UCSD-AML1 (cell line): ENCODE data around the gene CTAGE1.

Experiments used
- DNase-seq: peaks from one replicate; lab custom pipeline; 2025; ENCODE audit not compliant: unreplicated experiment; lab: John Stamatoyannopoulos, UW

CTAGE1 gene

DNA sequence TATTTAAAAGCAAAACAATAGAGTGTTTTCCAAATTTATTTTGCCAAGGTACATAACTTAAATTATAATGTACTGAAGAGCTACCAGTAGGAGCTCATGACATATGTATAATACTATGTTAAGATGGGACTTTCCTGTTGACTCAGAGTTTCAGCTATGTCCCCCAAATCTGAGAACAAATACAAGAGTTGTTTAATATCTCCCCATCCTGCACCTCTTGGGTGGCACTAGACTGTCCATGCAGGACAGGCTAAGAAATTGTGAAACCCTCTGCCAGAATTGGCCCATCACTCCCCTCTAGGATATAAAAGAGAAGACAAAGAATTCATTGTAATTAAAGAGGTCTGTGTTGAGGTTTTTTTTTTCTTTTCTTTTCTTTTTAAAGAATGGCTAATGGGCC lies 21.7 kb upstream of the CTAGE1 start:
- no peak for DNase-seq

DNA sequence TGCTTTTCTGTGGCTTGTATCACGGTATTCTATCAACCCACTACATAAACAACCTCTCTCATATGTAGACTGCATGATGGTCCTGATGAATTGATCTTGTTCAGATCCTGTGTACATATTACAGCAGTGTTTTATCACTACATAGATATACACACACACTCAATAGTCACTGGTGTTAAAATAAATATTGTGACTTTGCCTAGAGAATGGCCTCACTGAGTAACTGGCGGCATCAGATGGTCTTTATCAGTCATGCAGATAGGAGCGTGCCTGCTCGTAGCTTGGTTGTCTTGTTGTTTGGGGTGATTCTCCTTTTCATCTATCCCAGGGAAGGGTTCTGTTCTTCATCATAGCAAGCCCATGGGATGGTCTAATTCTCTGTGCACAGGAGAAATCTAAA lies 18.4 kb upstream of the CTAGE1 start:
- no peak for DNase-seq

DNA sequence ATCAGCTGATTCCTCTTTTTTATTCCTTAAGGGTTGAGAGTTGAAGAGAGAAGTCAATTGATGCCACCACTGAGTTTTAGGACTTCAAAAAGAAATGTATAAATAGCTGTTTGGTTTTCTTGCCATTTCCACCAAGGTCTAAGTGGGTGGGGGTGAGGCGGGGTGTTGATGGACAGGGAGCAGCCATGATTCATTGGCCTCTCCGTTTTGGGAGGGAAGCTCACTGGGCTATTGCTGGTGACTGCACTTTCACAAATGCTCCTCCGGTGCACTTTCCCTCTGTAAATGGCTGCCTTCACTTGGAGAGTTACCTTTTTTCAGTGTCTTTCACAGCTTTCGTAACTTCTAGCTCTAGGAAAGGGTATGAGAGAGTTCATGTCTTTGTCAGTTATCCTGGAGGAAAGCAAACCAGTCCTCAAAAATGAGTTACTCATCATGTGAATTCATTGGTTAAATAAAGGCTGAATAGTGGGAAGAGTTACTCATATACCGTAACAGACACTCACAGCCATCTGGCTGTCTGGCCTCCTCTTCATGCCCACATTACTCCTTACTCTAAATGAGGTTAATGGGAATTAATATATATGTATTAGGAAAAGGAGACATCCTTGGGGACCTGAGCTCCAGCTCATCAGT lies 17.4 kb upstream of the CTAGE1 start:
- no peak for DNase-seq

GRCh38 chr18:22433956-22434355 lies 16.2 kb upstream of the CTAGE1 start:
- no peak for DNase-seq

DNA sequence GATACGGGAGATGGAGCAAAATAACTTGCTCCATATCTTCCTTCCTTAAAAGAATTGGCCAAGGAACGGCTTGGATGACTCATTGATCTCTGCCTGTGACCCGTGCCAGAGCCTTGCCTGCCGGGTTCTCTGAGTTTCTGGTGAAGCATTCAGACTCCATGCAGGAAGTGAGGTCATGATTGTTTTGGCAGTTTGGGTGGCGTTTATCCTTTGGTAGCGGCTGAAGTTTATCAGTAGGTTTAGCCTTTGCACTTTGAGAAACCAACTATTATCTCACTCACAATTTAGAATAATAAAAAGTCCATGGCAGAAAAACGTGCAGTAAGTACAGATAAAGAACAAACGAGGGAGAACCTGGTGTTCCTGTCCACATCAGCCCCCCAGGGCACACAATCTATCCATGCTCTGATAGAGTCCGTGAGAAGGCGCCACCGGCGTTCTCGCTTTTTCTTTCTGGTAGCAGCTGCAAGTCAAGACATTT lies 15.0 kb upstream of the CTAGE1 start:
- DNase-seq, result no peak

- DNase-seq, result no peak
These were observed 11.8 kb upstream of the CTAGE1 start for GRCh38 chr18:22429564-22429963.

DNA sequence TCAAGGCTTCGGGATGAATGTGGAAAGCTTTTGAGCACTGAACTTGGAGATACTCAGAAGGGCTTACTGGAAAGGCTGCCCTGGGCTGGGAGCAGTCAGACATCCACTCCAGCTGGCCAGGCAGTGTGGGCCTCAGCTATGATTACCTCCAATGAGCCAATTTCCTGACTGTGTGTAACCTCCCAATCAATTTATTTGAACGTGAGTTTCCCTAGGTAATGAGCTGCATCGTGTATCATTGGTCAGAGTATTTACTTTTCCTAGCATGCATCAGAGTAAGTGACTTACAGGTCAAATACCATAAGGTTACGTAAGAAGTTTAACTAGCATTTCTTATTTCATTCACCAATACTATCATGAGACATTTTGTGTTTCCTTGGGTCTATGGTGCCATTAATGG lies 11.0 kb upstream of the CTAGE1 start:
- no peak for DNase-seq

GRCh38 chr18:22427822-22428549 lies 10.3 kb upstream of the CTAGE1 start:
- no peak for DNase-seq

GRCh38 chr18:22424565-22424963 lies 6.8 kb upstream of the CTAGE1 start:
- DNase-seq, result no peak

GRCh38 chr18:22423878-22424564 lies 6.3 kb upstream of the CTAGE1 start:
- DNase-seq, result no peak

DNA sequence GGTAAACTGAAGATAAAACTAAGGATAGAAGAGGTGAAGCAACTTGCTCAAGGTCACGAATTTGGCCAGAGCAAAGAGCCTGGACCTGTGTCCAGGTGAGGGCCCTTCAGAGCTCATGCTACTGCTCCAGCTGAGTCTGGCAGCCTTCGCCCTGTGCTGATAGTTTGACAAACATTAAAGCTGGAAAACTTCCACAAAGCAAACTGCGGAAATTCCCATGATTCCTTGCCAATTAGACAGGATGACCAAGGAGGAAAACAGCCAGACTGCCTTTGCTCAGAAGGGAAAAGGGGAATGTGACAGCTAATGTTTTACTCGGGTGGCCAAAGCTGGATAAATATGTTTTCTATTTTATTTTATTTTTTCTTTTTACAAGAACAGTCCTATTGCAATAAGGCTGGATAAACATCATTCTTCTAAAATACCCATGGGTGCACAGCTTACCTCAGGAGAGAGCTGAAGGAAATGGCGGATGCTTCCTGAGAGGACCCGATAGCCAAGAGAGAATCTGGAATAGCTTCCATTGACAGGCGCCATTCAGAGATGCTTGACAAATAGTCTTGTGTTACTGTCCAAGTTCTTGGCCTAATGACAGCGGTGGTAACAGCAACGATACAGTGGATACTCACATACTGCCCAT lies 5.3 kb upstream of the CTAGE1 start:
- no peak for DNase-seq

DNA sequence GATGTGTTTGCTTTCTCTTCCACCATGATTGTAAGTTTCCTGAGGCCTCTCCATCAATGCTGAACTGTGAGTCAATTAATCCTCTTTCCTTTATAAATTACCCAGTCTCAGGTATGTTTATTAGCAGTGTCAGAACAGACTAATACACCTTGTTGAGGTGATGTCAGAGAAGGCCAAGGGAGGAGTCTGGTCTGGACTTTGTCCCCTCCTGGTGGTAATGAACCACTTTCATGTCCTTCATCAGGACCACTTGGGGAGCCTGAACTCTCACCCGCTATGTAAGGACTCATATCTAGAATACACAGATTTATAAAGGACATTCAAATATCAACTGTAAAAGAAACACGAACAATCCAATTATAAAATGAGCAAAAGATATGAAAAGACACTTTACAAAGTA lies 2.9 kb upstream of the CTAGE1 start:
- DNase-seq, result no peak

DNA sequence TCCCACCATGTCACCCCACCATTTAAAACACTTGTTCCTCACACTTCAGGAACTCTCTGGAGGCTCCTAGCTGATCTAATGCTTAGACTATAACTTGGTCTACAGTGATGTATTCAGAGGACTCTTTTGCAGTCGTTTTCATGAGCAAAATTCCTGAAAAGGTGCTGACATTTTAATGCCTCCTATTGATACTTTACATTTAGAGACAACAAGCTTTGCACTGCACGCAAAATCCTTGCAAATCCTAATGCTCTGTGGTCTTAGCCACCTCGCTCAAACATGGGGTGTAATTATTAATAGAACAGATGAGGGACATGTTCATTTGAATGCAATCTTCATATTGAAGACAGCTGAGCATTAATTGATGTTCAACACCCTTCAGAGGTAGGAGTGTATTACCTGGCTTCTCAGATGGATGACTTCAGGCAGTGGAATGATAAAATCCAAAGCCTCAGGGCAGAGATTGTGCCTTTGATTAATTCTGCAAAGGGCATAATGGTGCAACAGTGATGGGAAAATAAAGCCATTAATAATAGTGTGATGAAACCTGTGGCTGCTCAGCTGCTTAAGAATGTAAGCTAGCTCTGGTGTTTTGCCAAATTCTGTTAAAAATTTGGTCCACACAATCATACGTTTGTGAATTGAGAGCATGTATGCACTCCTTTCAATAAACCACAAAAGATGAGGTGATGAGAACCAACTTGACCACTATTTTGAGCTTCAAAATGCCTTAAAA lies 5.4 kb downstream of the CTAGE1 start:
- DNase-seq, result no peak

DNA sequence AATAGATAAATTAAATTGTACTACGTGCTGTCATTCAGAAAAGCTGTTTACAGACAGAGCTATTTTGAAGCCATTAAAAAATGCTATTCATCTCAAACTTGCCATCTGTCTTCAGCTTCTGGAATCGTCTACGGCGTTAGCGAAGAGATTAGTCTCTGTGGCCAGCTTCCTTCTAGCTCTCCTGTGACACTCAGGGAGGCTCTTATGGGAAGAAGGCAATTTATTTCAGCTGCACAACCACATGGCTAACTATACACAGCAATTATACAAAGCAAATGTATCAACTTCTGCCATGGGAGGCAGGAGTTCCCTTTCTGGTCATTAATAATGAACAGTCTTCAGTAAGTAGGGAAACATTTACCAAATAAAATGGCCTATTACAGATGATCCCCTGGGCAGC lies 6.3 kb downstream of the CTAGE1 start:
- no peak for DNase-seq

DNA sequence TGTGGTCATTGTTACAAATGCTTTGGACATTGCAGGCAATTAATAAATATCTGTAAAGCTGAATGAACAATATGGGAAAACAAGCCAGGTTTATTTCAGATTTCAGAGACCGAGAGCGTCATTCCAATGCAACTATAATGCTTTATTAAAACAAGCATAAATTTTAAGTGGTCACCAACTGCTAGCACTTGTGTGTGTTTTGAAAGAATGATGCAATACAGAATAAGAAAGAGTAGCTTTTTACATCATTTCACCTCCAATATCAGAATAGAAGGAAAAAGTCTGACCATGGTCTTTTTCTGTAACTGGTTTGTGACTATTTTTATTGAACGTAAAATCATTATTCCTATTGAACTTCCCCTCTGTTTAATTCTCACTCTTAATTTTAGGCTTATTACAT lies 7.6 kb downstream of the CTAGE1 start:
- no peak for DNase-seq

DNA sequence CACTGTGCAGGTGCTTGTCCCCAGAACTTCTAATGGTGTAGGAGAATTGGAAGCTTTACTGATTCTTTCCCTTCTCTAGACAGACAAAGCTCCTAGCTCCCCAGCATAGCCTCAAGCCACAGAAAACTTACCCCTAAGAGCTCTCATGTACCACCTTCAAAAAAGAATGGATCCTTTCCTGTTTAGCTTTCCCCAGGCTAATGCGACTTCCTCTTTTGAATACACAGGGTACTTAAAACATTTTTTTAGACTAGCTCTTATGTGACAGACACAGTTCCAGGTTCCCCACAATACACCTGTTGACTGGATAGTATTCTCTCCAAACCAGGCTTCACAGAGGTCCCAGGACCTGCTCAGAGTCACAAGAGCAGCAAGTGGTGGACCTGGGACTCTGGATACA lies 8.3 kb downstream of the CTAGE1 start:
- no peak for DNase-seq

GRCh38 chr18:22408059-22408458 lies 9.7 kb downstream of the CTAGE1 start:
- DNase-seq, result no peak

- no peak for DNase-seq
These were observed 12.6 kb downstream of the CTAGE1 start for GRCh38 chr18:22405142-22405541.

DNA sequence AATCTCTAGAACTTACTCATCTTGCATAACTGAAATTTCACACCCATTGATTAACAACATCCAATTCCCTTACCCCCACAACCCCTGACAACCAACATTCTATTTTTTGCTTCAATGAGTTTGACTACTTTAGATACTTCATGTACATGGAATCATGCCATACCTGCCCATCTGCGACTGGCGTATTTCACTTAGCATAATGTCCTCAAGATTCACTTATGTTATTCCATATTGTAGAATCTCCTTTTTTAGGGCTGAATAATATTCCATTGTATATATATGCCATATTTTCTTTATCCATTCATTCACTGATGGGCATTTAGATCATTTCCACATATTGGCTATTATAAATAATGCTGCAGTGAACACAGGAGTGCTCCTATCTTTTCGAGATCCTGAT lies 13.8 kb downstream of the CTAGE1 start:
- no peak for DNase-seq

DNA sequence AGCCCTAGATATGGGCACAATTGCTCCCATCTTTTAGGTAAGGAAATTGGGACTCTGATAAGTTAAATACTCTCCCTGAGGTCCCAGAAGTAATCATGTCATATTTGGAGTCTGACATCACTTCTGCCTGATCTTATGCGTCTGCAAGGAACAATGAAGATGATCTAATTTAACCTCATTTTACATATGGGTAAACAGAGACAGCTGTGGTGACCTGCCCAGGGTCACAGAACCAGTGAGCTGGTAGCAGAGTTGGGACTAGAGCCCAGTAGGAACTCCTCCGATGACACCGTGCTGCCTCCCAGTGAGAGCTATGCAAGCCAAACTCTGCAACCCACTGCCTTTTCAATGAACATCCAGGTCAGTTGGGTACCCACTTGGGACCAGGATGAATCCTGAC lies 17.8 kb downstream of the CTAGE1 start:
- DNase-seq, result no peak

DNA sequence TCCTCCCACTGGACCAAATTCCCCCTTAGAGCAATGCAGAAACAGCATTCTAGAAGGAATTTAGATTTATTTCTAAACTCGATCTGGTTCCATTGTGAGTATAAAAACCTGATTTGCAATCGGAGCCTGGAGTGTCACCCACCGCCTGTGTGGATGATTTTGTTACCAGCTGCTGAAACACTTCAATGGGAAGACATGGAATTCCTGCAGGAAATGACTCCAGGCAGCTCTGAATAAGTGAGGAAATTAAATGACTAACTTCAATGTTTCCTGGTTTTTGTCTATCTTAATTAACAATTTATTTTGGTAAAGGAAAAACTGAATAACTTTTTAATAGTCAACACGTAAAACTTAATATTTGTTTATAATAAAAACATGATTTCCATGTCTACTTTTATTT lies 19.3 kb downstream of the CTAGE1 start:
- no peak for DNase-seq
